ENCODE measurements around the gene GRAMD1C.

The GRAMD1C gene

GRCh38 chr3:113852506-113852905, 13.9 kb downstream of the GRAMD1C start:
- no peak for DNase-seq (ENCODE audit: low read depth)

- no peak for DNase-seq (ENCODE audit: low read depth)
Observed at GRCh38 chr3:113867506-113867905, 28.9 kb downstream of the GRAMD1C start.

GRCh38 chr3:113873293-113873692, 34.7 kb downstream of the GRAMD1C start:
- no peak for DNase-seq (ENCODE audit: low read depth)

GRCh38 chr3:113873814-113874526, 35.4 kb downstream of the GRAMD1C start:
- no peak for DNase-seq (ENCODE audit: low read depth)

GRCh38 chr3:113878403-113878802, 39.8 kb downstream of the GRAMD1C start:
- no peak for DNase-seq (ENCODE audit: low read depth)

- no peak for DNase-seq (ENCODE audit: low read depth)
Observed at GRCh38 chr3:113885050-113885449, 46.5 kb downstream of the GRAMD1C start.

GRCh38 chr3:113890256-113890900, 51.8 kb downstream of the GRAMD1C start:
- no peak for DNase-seq (ENCODE audit: low read depth)

- no peak for DNase-seq (ENCODE audit: low read depth)
Observed at GRCh38 chr3:113894927-113895326, 56.3 kb downstream of the GRAMD1C start.

- DNase-seq (ENCODE audit: low read depth) = no peak
Observed at GRCh38 chr3:113895964-113896363, 57.4 kb downstream of the GRAMD1C start.

- DNase-seq (ENCODE audit: low read depth) = no peak
Observed at GRCh38 chr3:113896930-113897329, 58.3 kb downstream of the GRAMD1C start.

GRCh38 chr3:113897373-113897777, 58.8 kb downstream of the GRAMD1C start:
- no peak for DNase-seq (ENCODE audit: low read depth)

GRCh38 chr3:113898892-113899291, 60.3 kb downstream of the GRAMD1C start:
- no peak for DNase-seq (ENCODE audit: low read depth)

GRCh38 chr3:113906568-113907140, 68.1 kb downstream of the GRAMD1C start:
- DNase-seq (ENCODE audit: low read depth) = no peak

GRCh38 chr3:113908133-113908532, 69.5 kb downstream of the GRAMD1C start:
- DNase-seq (ENCODE audit: low read depth) = no peak

- no peak for DNase-seq (ENCODE audit: low read depth)
Observed at GRCh38 chr3:113910966-113911365, 72.4 kb downstream of the GRAMD1C start.

GRCh38 chr3:113912552-113913236, 74.1 kb downstream of the GRAMD1C start:
- no peak for DNase-seq (ENCODE audit: low read depth)

- no peak for DNase-seq (ENCODE audit: low read depth)
Observed at GRCh38 chr3:113914646-113915045, 76.1 kb downstream of the GRAMD1C start.

- no peak for DNase-seq (ENCODE audit: low read depth)
Observed at GRCh38 chr3:113927556-113927955, 89.0 kb downstream of the GRAMD1C start.

- DNase-seq (ENCODE audit: low read depth) = no peak
Observed at GRCh38 chr3:113946831-113947230, 108.2 kb downstream of the GRAMD1C start.

- peak; percentile 70 for DNase-seq (ENCODE audit: low read depth)
Observed at GRCh38 chr3:113947372-113948014, 108.9 kb downstream of the GRAMD1C start, which contains the start of gene ZDHHC23. Gene ZDHHC23, plus strand, starts transcription at chr3:113948013. Its CDS starts 790 bp downstream, at chr3:113948803.

- no peak for DNase-seq (ENCODE audit: low read depth)
Observed at GRCh38 chr3:113948015-113948917, 109.7 kb downstream of the GRAMD1C start.
